ENCODE data around the gene RIMS1.

GRCh38 chr6:72031471-72031870 is 145.1 kb downstream of the RIMS1 start:
- no peak for TF ChIP-seq GABPA (IDR thresholded peaks at IDR 0.05 in 1 of 2, conservative IDR thresholded peaks at IDR 0.05 in 1 of 2)
- TF ChIP-seq RAD21 (IDR thresholded peaks at IDR 0.05): no peak
- TF ChIP-seq CTCF (IDR thresholded peaks at IDR 0.05; ENCODE audit: low read depth, low read length, missing input control): no peak
- no peak for TF ChIP-seq FOXA1 (IDR thresholded peaks at IDR 0.05)
- TF ChIP-seq TAF1 (conservative IDR thresholded peaks at IDR 0.05): no peak
- no peak for TF ChIP-seq SP1 (IDR thresholded peaks at IDR 0.05)
- TF ChIP-seq REST (IDR thresholded peaks at IDR 0.05): no peak
- TF ChIP-seq JUND (IDR thresholded peaks at IDR 0.05): no peak

All from liver (tissue), 3 donors.